SU-DHL-6 (cell line): Measurements from ENCODE around the gene ABHD3.

Source experiments
- CTCF ChIP-seq: fragments of 200-600 bp; sonication (generic); IDR thresholded peaks from one replicate; pipeline ENCODE4 v1.5.1; 2017; ENCODE audit warnings: antibody characterized with exemption, mild to moderate bottlenecking, low read length, moderate library complexity; ENCODE audit not compliant: insufficient read depth, poor library complexity, severe bottlenecking
- EZH2phosphoT487 ChIP-seq: fragments of 200-600 bp; sonication (generic), shearing (Covaris generic); conservative IDR thresholded peaks from 2 replicates; pipeline ENCODE4 v1.6.1; 2018; ENCODE audit warnings: mild to moderate bottlenecking, antibody characterized with exemption, low read length, moderate library complexity, mixed read lengths

- TF ChIP-seq CTCF, result no peak
- no peak for TF ChIP-seq EZH2phosphoT487
These were observed 99.4 kb downstream of the ABHD3 start for GRCh38 chr18:21605213-21605612.
